Ectodermal cell (in vitro differentiated cells): ENCODE measurements around the gene GNG2. TPM values are rescaled to one million over a fixed set of nuclear protein-coding genes. Genes with fewer than 3 reads are reported as not detected.
A peak's percentile ranks its signal among the peaks of the same experiment; 100 is the strongest.

ENCODE experiments used
- H3K27ac ChIP-seq: 2 replicates; pipeline ENCODE4 v1.7.0; 2013; ENCODE audit warnings: mild to moderate bottlenecking, low read depth, low read length; ENCODE audit not compliant: insufficient read depth, poor library complexity, severe bottlenecking
- H3K27me3 ChIP-seq: 2 replicates; pipeline ENCODE4 v1.7.0; 2013; ENCODE audit warnings: mild to moderate bottlenecking, low read length; ENCODE audit not compliant: insufficient read depth, control insufficient read depth, poor library complexity, severe bottlenecking
- H3K36me3 ChIP-seq: one replicate; pipeline ENCODE4 v1.7.0; 2013; ENCODE audit warnings: low read length; ENCODE audit not compliant: control insufficient read depth, insufficient read depth
- H3K4me1 ChIP-seq: one replicate; pipeline ENCODE4 v1.7.0; 2013; ENCODE audit warnings: low read length; ENCODE audit not compliant: control insufficient read depth, insufficient read depth
- H3K4me3 ChIP-seq: 2 replicates; pipeline ENCODE4 v1.7.0; 2013; ENCODE audit warnings: low read depth, low read length, control low read depth; ENCODE audit not compliant: insufficient read depth
- H3K9me3 ChIP-seq: 2 replicates; pipeline ENCODE4 v1.7.0; 2013; ENCODE audit warnings: mild to moderate bottlenecking, low read length, moderate library complexity; ENCODE audit not compliant: control insufficient read depth
- WGBS, 2 experiments: methylation state at CpG; one replicate each; pipeline ENCODE4 v1.1.7; 2013; ENCODE audit warnings: missing lambda C conversion rate in 2 of 2; 5-methylcytosine and 5-hydroxymethylcytosine counted together
- polyA plus RNA-seq, 4 experiments: library from polyadenylated mRNA; stranded (reverse); fragments of 50-300 nt; gene quantifications; one replicate each; pipeline ENCODE4 v1.2.3, GENCODE V29; 2013

Gene GNG2
- polyA plus RNA-seq (2013, experiment 1 of 4), result 49.1 TPM
- 43.4 TPM for polyA plus RNA-seq (2013, experiment 2 of 4)
- 40.1 TPM for polyA plus RNA-seq (2013, experiment 3 of 4)
- polyA plus RNA-seq (2013, experiment 4 of 4), result 44.1 TPM

GRCh38 chr14:51860164-51860824 is at the start of gene GNG2:
Gene GNG2, plus strand, starts transcription at chr14:51860612. Its CDS starts 90,067 bp downstream, at chr14:51950679.
- 6% methylated on average over 22 of the region's 22 CpGs for WGBS, 2 experiments
- Histone ChIP-seq H3K27ac (peak within 1 kb of the TSS; percentile 77), H3K36me3 (no peaks in the 10 kb centered on the region), H3K27me3 (no peaks in the 10 kb centered on the region), H3K4me1 (peaks cover 22% of the 10 kb centered on the region), H3K4me3 (peak within 1 kb of the TSS; percentile 62), H3K9me3 (no peaks in the 10 kb centered on the region)

GRCh38 chr14:51811706-51812105 is 48.7 kb upstream of the GNG2 start:
- Histone ChIP-seq H3K36me3 (no peaks in the 10 kb centered on the region), H3K4me1 (no peaks in the 10 kb centered on the region), H3K27me3 (no peaks in the 10 kb centered on the region), H3K4me3 (no peak overlapping the region), H3K9me3 (no peaks in the 10 kb centered on the region), H3K27ac (no peak overlapping the region)

- WGBS, 2 experiments, result 92% methylated on average over 14 of the region's 15 CpGs
- Histone ChIP-seq H3K4me3 (no peak overlapping the region), H3K36me3 (no peaks in the 10 kb centered on the region), H3K27me3 (no peaks in the 10 kb centered on the region), H3K9me3 (no peaks in the 10 kb centered on the region), H3K4me1 (no peaks in the 10 kb centered on the region), H3K27ac (no peak overlapping the region)
Observed at GRCh38 chr14:51816031-51816430, 44.4 kb upstream of the GNG2 start.

GRCh38 chr14:51817326-51817725 is 43.1 kb upstream of the GNG2 start:
- Histone ChIP-seq H3K27me3 (no peaks in the 10 kb centered on the region), H3K36me3 (no peaks in the 10 kb centered on the region), H3K9me3 (no peaks in the 10 kb centered on the region), H3K27ac (no peak overlapping the region), H3K4me3 (no peak overlapping the region), H3K4me1 (no peaks in the 10 kb centered on the region)
- WGBS, 2 experiments, result 92 to 100% methylated on average over 1 to 2 of the region's 2 CpGs

- 83 to 85% methylated on average over 9 of the region's 9 CpGs for WGBS, 2 experiments
- Histone ChIP-seq H3K9me3 (no peaks in the 10 kb centered on the region), H3K27me3 (no peaks in the 10 kb centered on the region), H3K4me1 (no peaks in the 10 kb centered on the region), H3K36me3 (no peaks in the 10 kb centered on the region), H3K4me3 (no peak overlapping the region), H3K27ac (no peak overlapping the region)
Observed at GRCh38 chr14:51818748-51819380, 41.5 kb upstream of the GNG2 start.

- H3K4me3 ChIP-seq, result no peak overlapping the region
- no peaks in the 10 kb centered on the region for H3K9me3 ChIP-seq
- no peaks in the 10 kb centered on the region for H3K27me3 ChIP-seq
- no peaks in the 10 kb centered on the region for H3K4me1 ChIP-seq
- no peak overlapping the region for H3K27ac ChIP-seq
- H3K36me3 ChIP-seq, result no peaks in the 10 kb centered on the region
Observed at GRCh38 chr14:51821822-51822221, 38.6 kb upstream of the GNG2 start.

- no peaks in the 10 kb centered on the region for H3K4me1 ChIP-seq
- no peaks in the 10 kb centered on the region for H3K36me3 ChIP-seq
- H3K27me3 ChIP-seq, result no peaks in the 10 kb centered on the region
- H3K27ac ChIP-seq, result no peak overlapping the region
- H3K4me3 ChIP-seq, result no peak overlapping the region
- 71 to 78% methylated on average over 1 of the region's 2 CpGs for WGBS, 2 experiments
- no peaks in the 10 kb centered on the region for H3K9me3 ChIP-seq
Observed at GRCh38 chr14:51822499-51822898, 37.9 kb upstream of the GNG2 start.

- peaks cover 5% of the 10 kb centered on the region for H3K4me1 ChIP-seq
- no peaks in the 10 kb centered on the region for H3K36me3 ChIP-seq
- H3K9me3 ChIP-seq, result no peaks in the 10 kb centered on the region
- H3K27me3 ChIP-seq, result no peaks in the 10 kb centered on the region
- WGBS, 2 experiments, result 93 to 94% methylated on average over 6 of the region's 6 CpGs
- no peak overlapping the region for H3K4me3 ChIP-seq
- H3K27ac ChIP-seq, result no peak overlapping the region
Observed at GRCh38 chr14:51823706-51824105, 36.7 kb upstream of the GNG2 start.

GRCh38 chr14:51824191-51824590 is 36.2 kb upstream of the GNG2 start:
- no peaks in the 10 kb centered on the region for H3K9me3 ChIP-seq
- H3K36me3 ChIP-seq, result no peaks in the 10 kb centered on the region
- 86 to 97% methylated on average over 3 of the region's 3 CpGs for WGBS, 2 experiments
- no peaks in the 10 kb centered on the region for H3K27me3 ChIP-seq
- no peak overlapping the region for H3K27ac ChIP-seq
- no peak overlapping the region for H3K4me3 ChIP-seq
- peaks cover 5% of the 10 kb centered on the region for H3K4me1 ChIP-seq

GRCh38 chr14:51825926-51826325 is 34.5 kb upstream of the GNG2 start:
- Histone ChIP-seq H3K27me3 (no peaks in the 10 kb centered on the region), H3K4me3 (no peak overlapping the region), H3K4me1 (peaks cover 5% of the 10 kb centered on the region), H3K36me3 (no peaks in the 10 kb centered on the region), H3K9me3 (no peaks in the 10 kb centered on the region), H3K27ac (no peak overlapping the region)
- WGBS, 2 experiments, result 100% methylated on average over 1 of the region's 1 CpG; no CpG with 5 or more reads in 1 of the 2 experiments
